ENCODE measurements around the gene PPEF2. TPM values are rescaled to one million over a fixed set of nuclear protein-coding genes. Genes with fewer than 3 reads are reported as not detected.
A peak's percentile ranks its signal among the peaks of the same experiment; 100 is the strongest.

Gene PPEF2
- total and polyA plus RNA-seq, 4 experiments from 2014 or later, result 0.36 to 0.41 TPM; not detected in 2

GRCh38 chr4:75881476-75881875 lies 20.8 kb downstream of the PPEF2 start:
- no peaks in the 10 kb centered on the region for H3K9me3 ChIP-seq (ENCODE audit: control insufficient read depth in 1 of 2, low read length in 2 of 2)
- H3K4me3 ChIP-seq (ENCODE audit: low read length in 2 of 2), result no peak overlapping the region
- H3K27ac ChIP-seq (ENCODE audit: low read depth, low read length), result no peak overlapping the region
- Mint-ChIP-seq H3K27me3 (peaks cover 0 to 4% of the 10 kb centered on the region in 2 donors), H3K9me3 (no peaks in the 10 kb centered on the region), H3K27ac (no peak overlapping the region), H3K4me3 (no peak overlapping the region), H3K4me1 (no peaks in the 10 kb centered on the region), H3K36me3 (no peaks in the 10 kb centered on the region)
- DNase-seq, result no peak
- CTCF ChIA-PET (ENCODE audit: partially characterized antibody), result no interaction called here
- POLR2A ChIA-PET (ENCODE audit: partially characterized antibody), result no interaction called here
- intact Hi-C loops (cut with micrococcal nuclease), result no loop called here
- H3K36me3 ChIP-seq (ENCODE audit: insufficient read depth, low read length), result no peaks in the 10 kb centered on the region
- H3K4me1 ChIP-seq (ENCODE audit: insufficient read depth, low read length), result no peaks in the 10 kb centered on the region
- no peaks in the 10 kb centered on the region for H3K27me3 ChIP-seq (ENCODE audit: insufficient read depth, low read length)

- Mint-ChIP-seq H3K27ac (no peak overlapping the region), H3K4me1 (no peaks in the 10 kb centered on the region), H3K27me3 (peaks cover 0 to 4% of the 10 kb centered on the region in 2 donors), H3K36me3 (no peaks in the 10 kb centered on the region), H3K9me3 (no peaks in the 10 kb centered on the region), H3K4me3 (no peak overlapping the region)
- Histone ChIP-seq H3K4me3 (ENCODE audit: low read length in 2 of 2) (no peak overlapping the region), H3K36me3 (ENCODE audit: insufficient read depth, low read length) (no peaks in the 10 kb centered on the region), H3K9me3 (ENCODE audit: control insufficient read depth in 1 of 2, low read length in 2 of 2) (no peaks in the 10 kb centered on the region), H3K27me3 (ENCODE audit: insufficient read depth, low read length) (no peaks in the 10 kb centered on the region), H3K4me1 (ENCODE audit: insufficient read depth, low read length) (no peaks in the 10 kb centered on the region), H3K27ac (ENCODE audit: low read depth, low read length) (no peak overlapping the region)
- ChIA-PET CTCF (ENCODE audit: partially characterized antibody) (no interaction called here), POLR2A (ENCODE audit: partially characterized antibody) (no interaction called here)
- intact Hi-C loops (cut with micrococcal nuclease), result no loop called here
- no peak for DNase-seq
These were observed 22.0 kb downstream of the PPEF2 start for GRCh38 chr4:75880278-75880677.

DNA sequence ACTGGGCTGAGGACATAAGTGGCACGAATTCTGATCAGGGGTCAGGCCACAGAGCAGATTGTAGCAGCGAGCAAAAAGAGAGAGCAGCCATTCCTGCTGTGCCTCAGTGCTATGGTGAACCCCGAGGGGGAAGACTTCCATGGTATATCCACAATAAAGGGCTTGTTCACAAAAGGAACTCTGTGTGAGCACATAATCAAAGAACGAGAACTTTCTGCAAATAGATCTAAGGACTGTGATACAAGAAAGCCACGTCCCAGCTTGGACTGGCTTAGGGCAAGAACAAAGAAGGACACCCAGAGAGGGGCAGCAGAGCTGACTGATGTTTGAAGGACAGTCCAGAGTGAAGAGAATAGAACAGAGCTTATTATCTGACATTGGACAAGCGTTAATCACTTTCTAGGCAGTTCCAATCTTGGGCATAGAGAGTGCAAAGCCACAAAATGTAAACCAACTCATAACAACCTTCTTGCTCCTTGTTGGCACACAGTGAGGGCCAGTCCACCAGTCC lies 24.0 kb downstream of the PPEF2 start:
- intact Hi-C loops (cut with micrococcal nuclease), result no loop called here
- CTCF ChIA-PET (ENCODE audit: partially characterized antibody), result no interaction called here
- no peak for DNase-seq
- H3K27ac Mint-ChIP-seq, result no peak overlapping the region
- no peaks in the 10 kb centered on the region for H3K4me1 ChIP-seq (ENCODE audit: insufficient read depth, low read length)
- H3K36me3 Mint-ChIP-seq, result no peaks in the 10 kb centered on the region
- POLR2A ChIA-PET (ENCODE audit: partially characterized antibody), result no interaction called here
- no peak overlapping the region for H3K4me3 ChIP-seq (ENCODE audit: low read length in 2 of 2)
- H3K9me3 Mint-ChIP-seq, result no peaks in the 10 kb centered on the region
- no peaks in the 10 kb centered on the region for H3K9me3 ChIP-seq (ENCODE audit: control insufficient read depth in 1 of 2, low read length in 2 of 2)
- H3K27ac ChIP-seq (ENCODE audit: low read depth, low read length), result no peak overlapping the region
- no peak overlapping the region for H3K4me3 Mint-ChIP-seq
- H3K4me1 Mint-ChIP-seq, result no peaks in the 10 kb centered on the region
- H3K27me3 Mint-ChIP-seq, result peaks cover 0 to 2% of the 10 kb centered on the region in 2 donors
- no peaks in the 10 kb centered on the region for H3K27me3 ChIP-seq (ENCODE audit: insufficient read depth, low read length)
- no peaks in the 10 kb centered on the region for H3K36me3 ChIP-seq (ENCODE audit: insufficient read depth, low read length)

GRCh38 chr4:75876218-75876617 lies 26.0 kb downstream of the PPEF2 start:
- CTCF ChIA-PET (ENCODE audit: partially characterized antibody), result interaction anchor here (1.1 kb wide), 1 partner anchor 18 kb away, joined by 3 read pairs; no protein-coding TSS in a partner anchor
- no peaks in the 10 kb centered on the region for H3K4me1 Mint-ChIP-seq
- Histone ChIP-seq H3K27ac (ENCODE audit: low read depth, low read length) (no peak overlapping the region), H3K36me3 (ENCODE audit: insufficient read depth, low read length) (no peaks in the 10 kb centered on the region), H3K27me3 (ENCODE audit: insufficient read depth, low read length) (no peaks in the 10 kb centered on the region), H3K4me3 (ENCODE audit: low read length in 2 of 2) (no peak overlapping the region), H3K9me3 (ENCODE audit: control insufficient read depth in 1 of 2, low read length in 2 of 2) (no peaks in the 10 kb centered on the region), H3K4me1 (ENCODE audit: insufficient read depth, low read length) (no peaks in the 10 kb centered on the region)
- no peak overlapping the region for H3K4me3 Mint-ChIP-seq
- peaks cover 0 to 2% of the 10 kb centered on the region in 2 donors for H3K27me3 Mint-ChIP-seq
- H3K36me3 Mint-ChIP-seq, result no peaks in the 10 kb centered on the region
- no peak overlapping the region for H3K27ac Mint-ChIP-seq
- POLR2A ChIA-PET (ENCODE audit: partially characterized antibody), result no interaction called here
- intact Hi-C loops (cut with micrococcal nuclease), result no loop called here
- H3K9me3 Mint-ChIP-seq, result no peaks in the 10 kb centered on the region
- no peak for DNase-seq

- ChIA-PET POLR2A (ENCODE audit: partially characterized antibody) (no interaction called here), CTCF (ENCODE audit: partially characterized antibody) (interaction anchor here (0.8 to 1.5 kb wide), 2 partner anchors 28 to 30 kb away, joined by 3 to 5 read pairs; no protein-coding TSS in a partner anchor)
- Histone ChIP-seq H3K4me3 (ENCODE audit: low read length in 2 of 2) (no peak overlapping the region), H3K36me3 (ENCODE audit: insufficient read depth, low read length) (no peaks in the 10 kb centered on the region), H3K27me3 (ENCODE audit: insufficient read depth, low read length) (no peaks in the 10 kb centered on the region), H3K27ac (ENCODE audit: low read depth, low read length) (no peak overlapping the region), H3K9me3 (ENCODE audit: control insufficient read depth in 1 of 2, low read length in 2 of 2) (no peaks in the 10 kb centered on the region), H3K4me1 (ENCODE audit: insufficient read depth, low read length) (no peaks in the 10 kb centered on the region)
- peak overlapping the region in 1 of 7 donors; percentile 13 for H3K27ac Mint-ChIP-seq
- DNase-seq, result no peak
- no peaks in the 10 kb centered on the region for H3K27me3 Mint-ChIP-seq
- H3K4me1 Mint-ChIP-seq, result no peaks in the 10 kb centered on the region
- H3K9me3 Mint-ChIP-seq, result no peaks in the 10 kb centered on the region
- no peaks in the 10 kb centered on the region for H3K36me3 Mint-ChIP-seq
- H3K4me3 Mint-ChIP-seq, result no peak overlapping the region
- intact Hi-C loops (cut with micrococcal nuclease), result no loop called here
These were observed 33.2 kb downstream of the PPEF2 start for GRCh38 chr4:75869100-75869499.

GRCh38 chr4:75867130-75867529 lies 35.1 kb downstream of the PPEF2 start:
- H3K9me3 ChIP-seq (ENCODE audit: control insufficient read depth in 1 of 2, low read length in 2 of 2), result no peaks in the 10 kb centered on the region
- Mint-ChIP-seq H3K4me1 (no peaks in the 10 kb centered on the region), H3K27me3 (peaks cover 0 to 3% of the 10 kb centered on the region in 2 donors), H3K9me3 (peaks cover 0 to 5% (median 0%) of the 10 kb centered on the region in 8 donors), H3K4me3 (no peak overlapping the region), H3K36me3 (no peaks in the 10 kb centered on the region), H3K27ac (no peak overlapping the region)
- ChIA-PET POLR2A (ENCODE audit: partially characterized antibody) (no interaction called here), CTCF (ENCODE audit: partially characterized antibody) (no interaction called here)
- intact Hi-C loops (cut with micrococcal nuclease), result no loop called here
- no peak overlapping the region for H3K4me3 ChIP-seq (ENCODE audit: low read length in 2 of 2)
- DNase-seq, result no peak
- H3K27me3 ChIP-seq (ENCODE audit: insufficient read depth, low read length), result no peaks in the 10 kb centered on the region
- no peak overlapping the region for H3K27ac ChIP-seq (ENCODE audit: low read depth, low read length)
- no peaks in the 10 kb centered on the region for H3K36me3 ChIP-seq (ENCODE audit: insufficient read depth, low read length)
- no peaks in the 10 kb centered on the region for H3K4me1 ChIP-seq (ENCODE audit: insufficient read depth, low read length)

DNA sequence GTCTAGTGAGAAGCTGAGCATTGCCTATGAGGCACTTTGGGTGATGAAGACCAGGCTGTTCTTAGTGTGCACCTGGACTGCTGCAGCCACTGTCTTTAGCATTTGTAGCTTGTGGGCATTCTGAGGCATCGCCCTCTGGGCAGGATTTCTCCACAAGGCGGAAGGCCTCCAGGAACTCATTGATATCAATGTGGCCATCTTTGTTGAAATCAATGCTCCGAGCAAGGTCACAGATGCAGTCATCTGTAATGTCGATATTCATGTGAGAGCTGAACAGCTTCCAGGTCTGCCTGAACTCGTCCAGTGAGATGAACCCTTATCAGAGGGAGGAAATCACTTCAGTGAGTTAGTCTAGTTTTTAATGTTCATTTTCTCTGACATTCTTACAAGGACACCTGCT lies 41.6 kb downstream of the PPEF2 start:
- H3K9me3 Mint-ChIP-seq, result peaks cover 0 to 6% (median 4%) of the 10 kb centered on the region in 8 donors

GRCh38 chr4:75858721-75859120 lies 43.5 kb downstream of the PPEF2 start:
- DNase-seq, result no peak
- ChIA-PET POLR2A (ENCODE audit: partially characterized antibody) (no interaction called here), CTCF (ENCODE audit: partially characterized antibody) (interaction anchor here (1.5 kb wide), 1 partner anchor 11 kb away, joined by 5 read pairs; no protein-coding TSS in a partner anchor)
- Histone ChIP-seq H3K27me3 (ENCODE audit: insufficient read depth, low read length) (no peaks in the 10 kb centered on the region), H3K9me3 (ENCODE audit: control insufficient read depth in 1 of 2, low read length in 2 of 2) (no peaks in the 10 kb centered on the region), H3K4me1 (ENCODE audit: insufficient read depth, low read length) (no peaks in the 10 kb centered on the region), H3K4me3 (ENCODE audit: low read length in 2 of 2) (no peak overlapping the region), H3K27ac (ENCODE audit: low read depth, low read length) (no peak overlapping the region), H3K36me3 (ENCODE audit: insufficient read depth, low read length) (no peaks in the 10 kb centered on the region)
- intact Hi-C loops (cut with micrococcal nuclease), result no loop called here
- no peaks in the 10 kb centered on the region for H3K4me1 Mint-ChIP-seq
- H3K4me3 Mint-ChIP-seq, result no peak overlapping the region
- H3K27ac Mint-ChIP-seq, result no peak overlapping the region
- no peaks in the 10 kb centered on the region for H3K36me3 Mint-ChIP-seq
- peaks cover 0 to 6% (median 4%) of the 10 kb centered on the region in 8 donors for H3K9me3 Mint-ChIP-seq
- H3K27me3 Mint-ChIP-seq, result peaks cover 1 to 6% of the 10 kb centered on the region in 2 donors

More for the DNA sequence above, 41.6 kb downstream of the PPEF2 start:
- no peaks in the 10 kb centered on the region for H3K4me1 Mint-ChIP-seq
- H3K27me3 Mint-ChIP-seq, result peaks cover 1 to 5% of the 10 kb centered on the region in 2 donors
- no peak overlapping the region for H3K27ac Mint-ChIP-seq
- DNase-seq, result no peak
- H3K36me3 Mint-ChIP-seq, result no peaks in the 10 kb centered on the region
- POLR2A ChIA-PET (ENCODE audit: partially characterized antibody), result no interaction called here
- Histone ChIP-seq H3K36me3 (ENCODE audit: insufficient read depth, low read length) (no peaks in the 10 kb centered on the region), H3K9me3 (ENCODE audit: control insufficient read depth in 1 of 2, low read length in 2 of 2) (no peaks in the 10 kb centered on the region), H3K4me3 (ENCODE audit: low read length in 2 of 2) (no peak overlapping the region), H3K27ac (ENCODE audit: low read depth, low read length) (no peak overlapping the region), H3K4me1 (ENCODE audit: insufficient read depth, low read length) (no peaks in the 10 kb centered on the region), H3K27me3 (ENCODE audit: insufficient read depth, low read length) (no peaks in the 10 kb centered on the region)
- intact Hi-C loops (cut with micrococcal nuclease), result no loop called here
- CTCF ChIA-PET (ENCODE audit: partially characterized antibody), result no interaction called here
- H3K4me3 Mint-ChIP-seq, result no peak overlapping the region
